ENCODE results near the gene TMTC3. TPM values are rescaled to one million over a fixed set of nuclear protein-coding genes. Genes with fewer than 3 reads are reported as not detected.

TMTC3 gene
- total RNA-seq, result 14.5 TPM

DNA sequence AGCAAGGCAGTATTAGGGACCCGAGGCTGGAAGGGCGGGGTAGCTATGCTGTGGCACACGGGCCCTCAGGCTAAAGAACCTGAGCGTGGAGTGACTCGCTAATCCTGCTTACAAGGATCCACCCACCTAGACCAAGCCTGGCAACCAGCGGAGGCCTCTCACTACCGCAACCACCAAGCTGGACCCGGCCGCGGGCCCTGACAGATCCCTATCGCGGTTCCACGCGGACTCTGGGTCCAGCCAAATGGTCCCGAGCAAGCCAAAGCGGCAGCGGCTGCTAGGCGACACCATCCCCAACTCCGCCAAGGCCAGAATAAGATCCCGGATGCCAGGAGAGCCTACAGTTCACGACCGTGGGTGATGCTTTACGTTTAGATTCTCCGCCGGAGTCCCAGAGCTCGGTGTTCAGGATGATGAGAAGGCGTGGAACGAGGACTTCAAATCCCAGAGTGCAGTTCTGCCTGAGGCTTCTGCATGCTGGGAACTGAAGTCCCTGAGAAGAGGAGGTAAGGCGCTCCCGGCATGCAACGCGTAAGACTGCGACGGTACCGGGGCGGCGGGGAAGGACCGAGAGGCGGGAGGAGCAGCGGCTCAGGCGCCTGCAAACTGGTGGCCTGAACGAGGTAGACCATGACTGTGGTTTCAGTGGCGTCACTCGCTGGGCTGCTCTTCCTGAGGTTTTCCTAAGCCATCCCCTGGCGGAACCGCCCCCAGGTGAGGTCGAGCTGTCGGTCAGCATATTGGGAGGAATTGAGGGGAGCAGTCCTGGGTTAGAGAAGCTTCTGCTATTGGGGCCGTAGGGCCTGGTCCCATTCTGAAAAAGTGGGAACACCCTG lies at the start of gene TMTC3, which contains the start of gene CEP290:
TSS of gene TMTC3 (plus strand) at position 534 of the 836 bp plus-strand sequence. CDS start 6,009 bp downstream, outside the sequence.
TSS of gene CEP290 (minus strand) at position 315 of the 836 bp plus-strand sequence. CDS start 781 bp downstream, outside the sequence.
- Histone ChIP-seq H3K27ac (peak within 1 kb of the TSS; percentile 64 to 78), H3K9me3 (no peaks in the 10 kb centered on the region)
- intact Hi-C loops (cut with DNase I), result loop anchor here (2.0 to 10.0 kb wide), 4 partner anchors 107 to 1570 kb away; partner anchors contain the start of genes DUSP6 and POC1B

DNA sequence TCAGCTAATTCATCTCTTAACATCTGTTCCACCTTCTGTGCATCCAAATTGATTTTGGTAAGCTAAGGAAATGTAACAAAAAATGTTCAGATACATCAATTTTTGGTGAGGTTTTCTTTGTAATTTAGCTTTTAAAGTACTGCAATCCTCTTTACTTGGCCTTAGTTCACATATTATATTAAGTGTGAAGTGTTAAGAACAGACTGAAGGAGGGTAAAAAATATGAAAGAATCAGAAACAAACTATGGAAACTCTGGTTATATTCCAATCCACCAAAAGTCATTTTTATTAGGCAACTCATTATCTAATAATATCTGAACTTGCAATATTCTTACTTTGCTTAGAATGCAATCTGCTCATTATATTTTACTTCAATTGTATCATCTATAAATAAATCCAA lies 49.3 kb upstream of the TMTC3 start:
- intact Hi-C loops (cut with DNase I), result no loop called here
- Histone ChIP-seq H3K9me3 (no peaks in the 10 kb centered on the region), H3K27me3 (no peaks in the 10 kb centered on the region), H3K4me3 (no peak overlapping the region), H3K36me3 (peaks cover 13 to 25% of the 10 kb centered on the region in 2 donors), H3K27ac (no peak overlapping the region), H3K4me1 (no peaks in the 10 kb centered on the region)
- no peak for DNase-seq (ENCODE audit: low spot score in 2 of 2)
- TF ChIP-seq, protein P1, sequence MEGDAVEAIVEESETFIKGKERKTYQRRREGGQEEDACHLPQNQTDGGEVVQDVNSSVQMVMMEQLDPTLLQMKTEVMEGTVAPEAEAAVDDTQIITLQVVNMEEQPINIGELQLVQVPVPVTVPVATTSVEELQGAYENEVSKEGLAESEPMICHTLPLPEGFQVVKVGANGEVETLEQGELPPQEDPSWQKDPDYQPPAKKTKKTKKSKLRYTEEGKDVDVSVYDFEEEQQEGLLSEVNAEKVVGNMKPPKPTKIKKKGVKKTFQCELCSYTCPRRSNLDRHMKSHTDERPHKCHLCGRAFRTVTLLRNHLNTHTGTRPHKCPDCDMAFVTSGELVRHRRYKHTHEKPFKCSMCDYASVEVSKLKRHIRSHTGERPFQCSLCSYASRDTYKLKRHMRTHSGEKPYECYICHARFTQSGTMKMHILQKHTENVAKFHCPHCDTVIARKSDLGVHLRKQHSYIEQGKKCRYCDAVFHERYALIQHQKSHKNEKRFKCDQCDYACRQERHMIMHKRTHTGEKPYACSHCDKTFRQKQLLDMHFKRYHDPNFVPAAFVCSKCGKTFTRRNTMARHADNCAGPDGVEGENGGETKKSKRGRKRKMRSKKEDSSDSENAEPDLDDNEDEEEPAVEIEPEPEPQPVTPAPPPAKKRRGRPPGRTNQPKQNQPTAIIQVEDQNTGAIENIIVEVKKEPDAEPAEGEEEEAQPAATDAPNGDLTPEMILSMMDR (IDR thresholded peaks at IDR 0.05), result no peak

More for the DNA sequence above, at the start of gene TMTC3, which contains the start of gene CEP290:
- H3K27me3 ChIP-seq, result no peaks in the 10 kb centered on the region
- H3K4me1 ChIP-seq, result peaks cover 0 to 6% of the 10 kb centered on the region in 2 donors
- peak within 1 kb of the TSS; percentile 77 to 83 for H3K4me3 ChIP-seq
- peak; percentile 97 to 99 for DNase-seq (ENCODE audit: low spot score in 2 of 2)
- TF ChIP-seq, protein P1 (IDR thresholded peaks at IDR 0.05), result no peak
- H3K36me3 ChIP-seq, result no peaks in the 10 kb centered on the region

DNA sequence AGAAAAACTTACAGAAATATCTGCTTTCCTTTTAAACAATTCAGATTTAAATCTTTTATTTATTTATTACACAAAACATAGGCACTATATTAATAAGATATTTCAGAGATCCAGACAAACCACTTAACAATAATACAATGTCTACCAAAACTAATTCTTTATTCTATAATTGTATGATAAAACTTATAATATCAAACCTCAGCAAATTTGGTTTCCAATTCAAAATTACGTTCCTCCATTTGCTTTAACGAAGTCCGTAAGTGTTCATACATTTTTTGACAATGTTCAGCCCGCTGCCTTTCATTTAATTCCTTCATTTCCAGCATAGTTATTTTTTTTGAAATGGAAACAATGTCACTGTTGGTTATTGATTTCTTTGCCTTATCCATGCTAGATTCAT lies 48.5 kb upstream of the TMTC3 start:
- H3K9me3 ChIP-seq, result no peaks in the 10 kb centered on the region
- H3K27me3 ChIP-seq, result no peaks in the 10 kb centered on the region
- no peak overlapping the region for H3K4me3 ChIP-seq
- H3K36me3 ChIP-seq, result peaks cover 15 to 24% of the 10 kb centered on the region in 2 donors
- TF ChIP-seq, protein P1 (IDR thresholded peaks at IDR 0.05), result no peak
- intact Hi-C loops (cut with DNase I), result no loop called here
- DNase-seq (ENCODE audit: low spot score in 2 of 2), result no peak
- no peaks in the 10 kb centered on the region for H3K4me1 ChIP-seq
- no peak overlapping the region for H3K27ac ChIP-seq

DNA sequence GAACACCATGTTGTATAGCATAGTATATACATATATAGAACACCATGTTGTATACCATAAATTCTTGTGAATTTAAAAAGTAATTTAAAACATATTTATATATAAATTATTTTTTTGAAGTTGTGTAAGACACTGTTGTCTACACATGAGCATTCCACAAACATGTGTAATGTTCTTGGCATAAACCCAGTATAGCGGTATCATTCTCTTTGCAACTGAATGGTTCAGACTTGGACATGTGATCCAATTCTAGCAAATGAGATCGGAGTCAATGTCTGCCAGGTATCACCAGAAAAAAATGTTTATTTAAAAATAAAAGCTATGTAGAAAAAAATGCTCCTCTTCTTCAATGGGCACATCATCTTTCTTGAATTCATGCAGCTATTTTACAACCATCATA lies 34.1 kb upstream of the TMTC3 start:
- TF ChIP-seq, protein P1 (IDR thresholded peaks at IDR 0.05), result no peak
- DNase-seq (ENCODE audit: low spot score in 2 of 2), result no peak
- H3K27ac ChIP-seq, result no peak overlapping the region
- no peaks in the 10 kb centered on the region for H3K9me3 ChIP-seq
- H3K4me1 ChIP-seq, result no peaks in the 10 kb centered on the region
- intact Hi-C loops (cut with DNase I), result no loop called here
- no peak overlapping the region for H3K4me3 ChIP-seq
- H3K36me3 ChIP-seq, result peaks cover 3 to 11% of the 10 kb centered on the region in 2 donors
- H3K27me3 ChIP-seq, result no peaks in the 10 kb centered on the region

DNA sequence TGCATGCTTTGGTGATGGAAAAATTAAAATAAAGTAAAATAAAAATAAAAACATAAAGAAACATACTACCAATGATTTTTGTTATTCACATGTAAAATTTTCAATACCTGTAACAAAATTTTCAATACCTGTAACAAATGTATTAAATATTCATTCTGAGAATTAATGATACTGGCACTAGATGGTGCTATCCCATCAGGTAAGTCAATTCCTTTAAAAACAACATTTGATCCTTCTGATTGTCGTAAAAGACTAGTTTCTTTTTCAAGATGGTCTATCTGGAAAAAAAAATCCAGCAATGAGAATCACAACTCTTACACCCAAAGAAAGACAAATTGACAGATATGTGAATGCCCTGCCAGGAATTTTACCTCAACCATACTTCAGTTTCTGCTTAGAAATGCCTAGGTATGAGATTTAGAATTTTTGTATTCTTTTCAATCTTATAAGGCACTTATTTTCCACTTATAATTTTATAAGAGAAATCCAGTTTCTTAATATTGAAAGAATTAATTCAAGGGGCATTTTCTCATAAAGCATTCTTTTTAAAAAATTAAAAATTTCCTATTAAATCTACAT lies 30.9 kb upstream of the TMTC3 start:
- Histone ChIP-seq H3K36me3 (peaks cover 11% of the 10 kb centered on the region in 2 donors), H3K4me3 (peak overlapping the region in 1 of 2 donors; percentile 21), H3K27ac (no peak overlapping the region), H3K27me3 (no peaks in the 10 kb centered on the region), H3K4me1 (no peaks in the 10 kb centered on the region), H3K9me3 (no peaks in the 10 kb centered on the region)
- no peak for DNase-seq (ENCODE audit: low spot score in 2 of 2)
- intact Hi-C loops (cut with DNase I), result loop anchor here (5.0 kb wide), 1 partner anchor 881 kb away; no protein-coding TSS in a partner anchor
- TF ChIP-seq, protein P1 (IDR thresholded peaks at IDR 0.05), result peak in 1 of 3 experiments; percentile 35
